ENCODE data around the gene ACP2. TPM values are rescaled to one million over a fixed set of nuclear protein-coding genes. Genes with fewer than 3 reads are reported as not detected.

The ACP2 gene
- total RNA-seq, 5 donors from 2014 or later (not counting 1 experiment from before 2014, with no cell fraction given): 16.2 to 26.8 (median 21.9) TPM

- no peak for ATAC-seq (replicated peaks in 1 of 4)
- peaks cover 5% of the 10 kb centered on the region for H3K36me3 Mint-ChIP-seq
- Histone ChIP-seq H3K4me3 (ENCODE audit: control insufficient read depth in 1 of 2, extremely low read depth in 1 of 2, low read length in 1 of 2) (peak overlapping the region; percentile 89 to 90), H3K4me1 (ENCODE audit: control insufficient read depth in 1 of 2, extremely low read depth in 1 of 2, insufficient read depth in 2 of 2, low read length in 2 of 2) (peaks cover 5 to 24% of the 10 kb centered on the region in 2 experiments), H3K9me3 (no peaks in the 10 kb centered on the region), H3K27ac (ENCODE audit: low read length) (no peak overlapping the region), H3K27me3 (replicated peaks in 1 of 2; ENCODE audit: control insufficient read depth in 2 of 2, extremely low read depth in 1 of 2, insufficient read depth in 2 of 2, low read length in 1 of 2) (no peaks in the 10 kb centered on the region), H3K36me3 (ENCODE audit: control insufficient read depth in 2 of 2, extremely low read depth in 1 of 2, insufficient read depth in 1 of 2, low read length in 1 of 2) (peaks cover 0 to 18% of the 10 kb centered on the region in 2 donors)
- POLR2A ChIA-PET: interaction anchor here in 1 of 2 donors (1.5 kb wide), 1 partner anchor 15 kb away, joined by 3 read pairs; no protein-coding TSS in a partner anchor
- no peak for DNase-seq
- WGBS (ENCODE audit: insufficient coverage): 76% methylated on average over 2 of the region's 3 CpGs
- no peaks in the 10 kb centered on the region for H3K9me3 Mint-ChIP-seq
- H3K4me1 Mint-ChIP-seq: peaks cover 15 to 30% (median 28%) of the 10 kb centered on the region in 3 donors
- H3K4me3 Mint-ChIP-seq: peak overlapping the region; percentile 88 to 98 (median 96)
- CTCF ChIA-PET: interaction anchor here in 1 of 2 donors (0.6 to 1.4 kb wide), 3 partner anchors 15 to 207 kb away, joined by 3 to 8 read pairs (median 6); partner anchors contain the start of gene DDB2
- H3K27ac Mint-ChIP-seq: peak overlapping the region; percentile 96 to 99
- H3K27me3 Mint-ChIP-seq: no peaks in the 10 kb centered on the region
Measured at GRCh38 chr11:47249378-47249715, 733 bp upstream of the ACP2 start.

- ATAC-seq (replicated peaks in 1 of 4) (peak; percentile 9 to 42 (median 22)), DNase-seq (no peak)
- no peaks in the 10 kb centered on the region for H3K9me3 Mint-ChIP-seq
- H3K4me1 Mint-ChIP-seq: peaks cover 15 to 30% (median 28%) of the 10 kb centered on the region in 3 donors
- peak overlapping the region; percentile 96 to 99 for H3K27ac Mint-ChIP-seq
- Histone ChIP-seq H3K4me3 (ENCODE audit: control insufficient read depth in 1 of 2, extremely low read depth in 1 of 2, low read length in 1 of 2) (peak overlapping the region; percentile 89 to 90), H3K27ac (ENCODE audit: low read length) (peak overlapping the region; percentile 66), H3K4me1 (ENCODE audit: control insufficient read depth in 1 of 2, extremely low read depth in 1 of 2, insufficient read depth in 2 of 2, low read length in 2 of 2) (peaks cover 5 to 24% of the 10 kb centered on the region in 2 experiments), H3K9me3 (no peaks in the 10 kb centered on the region), H3K36me3 (ENCODE audit: control insufficient read depth in 2 of 2, extremely low read depth in 1 of 2, insufficient read depth in 1 of 2, low read length in 1 of 2) (peaks cover 0 to 26% of the 10 kb centered on the region in 2 donors), H3K27me3 (replicated peaks in 1 of 2; ENCODE audit: control insufficient read depth in 2 of 2, extremely low read depth in 1 of 2, insufficient read depth in 2 of 2, low read length in 1 of 2) (no peaks in the 10 kb centered on the region)
- 0% methylated on average over 6 of the region's 7 CpGs for WGBS (ENCODE audit: insufficient coverage)
- POLR2A ChIA-PET: interaction anchor here (0.7 to 1.8 kb wide), 4 partner anchors 12 to 33 kb away, joined by 3 to 10 read pairs (median 6); partner anchors contain the start of gene DDB2 (in 2 of the 2)
- peak overlapping the region; percentile 88 to 98 (median 96) for H3K4me3 Mint-ChIP-seq
- CTCF ChIA-PET: interaction anchor here (1.0 to 1.4 kb wide), 4 partner anchors 13 to 312 kb away, joined by 3 to 6 read pairs (median 4); partner anchors contain the start of genes CSTPP1 (in 1 of the 2) and DDB2 (in 1 of the 2)
- H3K36me3 Mint-ChIP-seq: peaks cover 8% of the 10 kb centered on the region
- no peaks in the 10 kb centered on the region for H3K27me3 Mint-ChIP-seq
Measured at GRCh38 chr11:47248304-47248663, 330 bp downstream of the ACP2 start.

DNA sequence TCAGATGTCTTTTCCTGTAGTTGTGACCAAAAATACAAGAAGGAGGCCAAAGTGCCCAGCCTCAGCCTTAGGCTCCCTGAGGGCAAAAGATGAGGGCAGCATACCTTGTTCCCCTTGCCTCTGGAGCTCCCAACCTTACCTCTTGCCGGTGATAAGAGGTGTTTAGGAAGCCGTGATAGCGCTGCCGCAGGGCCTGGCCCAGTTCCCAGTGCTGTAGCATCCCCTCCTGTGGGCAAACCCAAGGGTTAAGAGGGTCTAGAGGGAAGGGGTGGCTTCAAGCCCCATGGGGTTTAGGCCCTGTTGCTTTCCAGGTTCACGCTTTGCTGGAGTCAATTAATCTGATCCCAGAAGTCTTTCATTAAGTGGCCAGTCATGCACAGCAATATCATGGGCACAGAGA is 1.1 kb downstream of the ACP2 start:
- peak overlapping the region; percentile 88 to 98 (median 96) for H3K4me3 Mint-ChIP-seq
- Histone ChIP-seq H3K36me3 (ENCODE audit: control insufficient read depth in 2 of 2, extremely low read depth in 1 of 2, insufficient read depth in 1 of 2, low read length in 1 of 2) (peaks cover 6 to 34% of the 10 kb centered on the region in 2 donors), H3K27ac (ENCODE audit: low read length) (no peak overlapping the region), H3K4me3 (ENCODE audit: control insufficient read depth in 1 of 2, extremely low read depth in 1 of 2, low read length in 1 of 2) (no peak overlapping the region), H3K27me3 (replicated peaks in 1 of 2; ENCODE audit: control insufficient read depth in 2 of 2, extremely low read depth in 1 of 2, insufficient read depth in 2 of 2, low read length in 1 of 2) (no peaks in the 10 kb centered on the region), H3K4me1 (ENCODE audit: control insufficient read depth in 1 of 2, extremely low read depth in 1 of 2, insufficient read depth in 2 of 2, low read length in 2 of 2) (peaks cover 5 to 24% of the 10 kb centered on the region in 2 experiments), H3K9me3 (no peaks in the 10 kb centered on the region)
- 89% methylated on average over 5 of the region's 5 CpGs for WGBS (ENCODE audit: insufficient coverage)
- H3K4me1 Mint-ChIP-seq: peaks cover 15 to 30% (median 28%) of the 10 kb centered on the region in 3 donors
- CTCF ChIA-PET: interaction anchor here (0.6 to 1.1 kb wide), 3 partner anchors 13 to 855 kb away, joined by 3 to 4 read pairs (median 4); no protein-coding TSS in a partner anchor
- POLR2A ChIA-PET: interaction anchor here (1.6 to 1.8 kb wide), 2 partner anchors 32 to 33 kb away, joined by 9 to 10 read pairs; partner anchors contain the start of gene DDB2 (in 2 of the 2)
- no peaks in the 10 kb centered on the region for H3K27me3 Mint-ChIP-seq
- DNase-seq (no peak), ATAC-seq (replicated peaks in 1 of 4) (no peak)
- peak overlapping the region in 1 of 2 donors; percentile 99 for H3K27ac Mint-ChIP-seq
- no peaks in the 10 kb centered on the region for H3K9me3 Mint-ChIP-seq
- H3K36me3 Mint-ChIP-seq: peaks cover 12% of the 10 kb centered on the region

- Mint-ChIP-seq H3K4me1 (peaks cover 15 to 30% (median 28%) of the 10 kb centered on the region in 3 donors), H3K27me3 (no peaks in the 10 kb centered on the region), H3K27ac (no peak overlapping the region), H3K36me3 (peaks cover 27% of the 10 kb centered on the region), H3K4me3 (no peak overlapping the region), H3K9me3 (no peaks in the 10 kb centered on the region)
- peaks cover 5 to 24% of the 10 kb centered on the region in 2 experiments for H3K4me1 ChIP-seq (ENCODE audit: control insufficient read depth in 1 of 2, extremely low read depth in 1 of 2, insufficient read depth in 2 of 2, low read length in 2 of 2)
- H3K27ac ChIP-seq (ENCODE audit: low read length): no peak overlapping the region
- H3K4me3 ChIP-seq (ENCODE audit: control insufficient read depth in 1 of 2, extremely low read depth in 1 of 2, low read length in 1 of 2): no peak overlapping the region
- H3K9me3 ChIP-seq: no peaks in the 10 kb centered on the region
- DNase-seq (no peak), ATAC-seq (replicated peaks in 1 of 4) (no peak)
- 93% methylated on average over 9 of the region's 11 CpGs for WGBS (ENCODE audit: insufficient coverage)
- H3K36me3 ChIP-seq (ENCODE audit: control insufficient read depth in 2 of 2, extremely low read depth in 1 of 2, insufficient read depth in 1 of 2, low read length in 1 of 2): peaks cover 15 to 48% of the 10 kb centered on the region in 2 donors
- no peaks in the 10 kb centered on the region for H3K27me3 ChIP-seq (replicated peaks in 1 of 2; ENCODE audit: control insufficient read depth in 2 of 2, extremely low read depth in 1 of 2, insufficient read depth in 2 of 2, low read length in 1 of 2)
- CTCF ChIA-PET: interaction anchor here in 1 of 2 donors (0.5 kb wide), 1 partner anchor 209 kb away, joined by 4 read pairs; no protein-coding TSS in a partner anchor
- POLR2A ChIA-PET: interaction anchor here in 1 of 2 donors (0.6 kb wide), 1 partner anchor 176 kb away, joined by 7 read pairs; no protein-coding TSS in a partner anchor
Measured at GRCh38 chr11:47245611-47246357, 2.8 kb downstream of the ACP2 start.

- CTCF ChIA-PET: no interaction called here
- Histone ChIP-seq H3K27ac (ENCODE audit: low read length) (no peak overlapping the region), H3K9me3 (no peaks in the 10 kb centered on the region), H3K27me3 (replicated peaks in 1 of 2; ENCODE audit: control insufficient read depth in 2 of 2, extremely low read depth in 1 of 2, insufficient read depth in 2 of 2, low read length in 1 of 2) (no peaks in the 10 kb centered on the region), H3K4me1 (ENCODE audit: control insufficient read depth in 1 of 2, extremely low read depth in 1 of 2, insufficient read depth in 2 of 2, low read length in 2 of 2) (peaks cover 5 to 24% of the 10 kb centered on the region in 2 experiments), H3K36me3 (ENCODE audit: control insufficient read depth in 2 of 2, extremely low read depth in 1 of 2, insufficient read depth in 1 of 2, low read length in 1 of 2) (peaks cover 18 to 56% of the 10 kb centered on the region in 2 donors), H3K4me3 (ENCODE audit: control insufficient read depth in 1 of 2, extremely low read depth in 1 of 2, low read length in 1 of 2) (no peak overlapping the region)
- peaks cover 15 to 29% (median 28%) of the 10 kb centered on the region in 3 donors for H3K4me1 Mint-ChIP-seq
- no peak overlapping the region for H3K27ac Mint-ChIP-seq
- POLR2A ChIA-PET: interaction anchor here in 1 of 2 donors (0.6 kb wide), 1 partner anchor 30 kb away, joined by 3 read pairs; the partner anchor contains the start of gene DDB2
- no peak overlapping the region for H3K4me3 Mint-ChIP-seq
- H3K9me3 Mint-ChIP-seq: no peaks in the 10 kb centered on the region
- WGBS (ENCODE audit: insufficient coverage): 94% methylated on average over 20 of the region's 23 CpGs
- DNase-seq (no peak), ATAC-seq (replicated peaks in 1 of 4) (no peak)
- H3K27me3 Mint-ChIP-seq: no peaks in the 10 kb centered on the region
- H3K36me3 Mint-ChIP-seq: peaks cover 34% of the 10 kb centered on the region
Measured at GRCh38 chr11:47244448-47245350, 3.9 kb downstream of the ACP2 start.

Measured in T-cell (primary cell).